OCI-LY7 (cell line): ENCODE data around the gene BEND3. TPM values are rescaled to one million over a fixed set of nuclear protein-coding genes. Genes with fewer than 3 reads are reported as not detected.

Source experiments
- BruUV-seq: library from RNA; stranded (reverse); fragments of 400-500 nt; replicated peaks from 2 replicates; lab custom pipeline; 2021; lab: Mats Ljungman, UMichigan
- CTCF ChIA-PET: fragments of 300-600 bp; sonication (Branson Sonifier 250); formaldehyde crosslinking; loops from one replicate; lab custom pipeline; 2022; ENCODE audit warnings: antibody characterized with exemption; ENCODE audit not compliant: unreplicated experiment; lab: Charles Lee
- POLR2A ChIA-PET: fragments of 300-600 bp; sonication (Branson Sonifier 250); formaldehyde crosslinking; loops from one replicate; lab custom pipeline; 2022; ENCODE audit warnings: antibody characterized with exemption; lab: Charles Lee
- DNase-seq: peaks from one replicate; pipeline ENCODE4 v3.0.0-alpha.2; 2015; ENCODE audit warnings: low spot score
- H2AFZ ChIP-seq: fragments of 200-600 bp; sonication (generic), shearing (Covaris generic); 2 replicates; pipeline ENCODE4 v1.6.1; 2014; ENCODE audit warnings: mild to moderate bottlenecking, antibody characterized with exemption, low read length, moderate library complexity
- H3K27ac ChIP-seq: fragments of 200-600 bp; sonication (generic); 2 replicates; pipeline ENCODE4 v1.5.1; 2014; ENCODE audit warnings: mixed run types, low read depth, mild to moderate bottlenecking, moderate library complexity, low read length, inconsistent platforms; ENCODE audit not compliant: poor library complexity, severe bottlenecking
- H3K36me3 ChIP-seq: fragments of 200-600 bp; sonication (generic); 2 replicates; pipeline ENCODE4 v1.6.1; 2014; ENCODE audit warnings: mild to moderate bottlenecking, antibody characterized with exemption, low read length, moderate library complexity, mixed read lengths; ENCODE audit not compliant: insufficient read depth
- H3K4me1 ChIP-seq: fragments of 200-600 bp; sonication (generic); 2 replicates; pipeline ENCODE4 v1.5.1; 2014; ENCODE audit warnings: mild to moderate bottlenecking, low read length; ENCODE audit not compliant: insufficient read depth, poor library complexity, severe bottlenecking
- H3K4me2 ChIP-seq: fragments of 200-600 bp; sonication (generic); 2 replicates; pipeline ENCODE4 v1.6.1; 2014; ENCODE audit warnings: mild to moderate bottlenecking, low read length
- H3K4me3 ChIP-seq: fragments of 200-600 bp; sonication (generic); 2 replicates; pipeline ENCODE4 v1.5.1; 2014; ENCODE audit warnings: mild to moderate bottlenecking, low read depth, low read length; ENCODE audit not compliant: poor library complexity, severe bottlenecking
- H3K79me2 ChIP-seq: fragments of 200-600 bp; sonication (generic); 2 replicates; pipeline ENCODE4 v1.6.1; 2016; ENCODE audit warnings: low read depth, mild to moderate bottlenecking, low read length, moderate library complexity, mixed read lengths; ENCODE audit not compliant: insufficient read depth
- H3K9me2 ChIP-seq: fragments of 200-600 bp; sonication (generic); 2 replicates; pipeline ENCODE4 v1.6.1; 2016; ENCODE audit warnings: mild to moderate bottlenecking, low read length, mixed read lengths; ENCODE audit not compliant: insufficient read depth
- H3K9me3 ChIP-seq: fragments of 200-600 bp; sonication (generic); 2 replicates; pipeline ENCODE4 v1.6.1; 2014; ENCODE audit warnings: mild to moderate bottlenecking, mixed run types, low read length, mixed read lengths
- H4K20me1 ChIP-seq: fragments of 200-600 bp; sonication (generic); 2 replicates; pipeline ENCODE4 v1.6.1; 2014; ENCODE audit warnings: mild to moderate bottlenecking, antibody characterized with exemption, low read length, moderate library complexity, mixed read lengths; ENCODE audit not compliant: insufficient read depth
- EZH2phosphoT487 ChIP-seq: fragments of 200-600 bp; sonication (generic); IDR thresholded peaks from 2 replicates; pipeline ENCODE4 v1.6.1; 2018; ENCODE audit warnings: low read depth, borderline replicate concordance, mild to moderate bottlenecking, mixed run types, antibody characterized with exemption, low read length, moderate library complexity, mixed read lengths
- intact Hi-C: fragments of 100-400 bp; cut with micrococcal nuclease; formaldehyde crosslinking; loops from one replicate; pipeline ENCODE4 v1.10.0; 2022; ENCODE audit not compliant: unreplicated experiment
- total RNA-seq, 2 experiments: library from RNA; depleted of rRNA in 1 of 2; stranded (reverse); fragments of >200 nt in 1 of 2; shearing (Covaris generic) in 1 of 2; gene quantifications; 2 replicates each; pipeline ENCODE4 v1.2.3, GENCODE V29; 2014 to 2022
- TF ChIP-seq, protein P1 (sequence below): fragments of 200-600 bp; sonication (generic); conservative IDR thresholded peaks from 2 replicates; pipeline ENCODE4 v1.5.1; 2014; ENCODE audit warnings: mild to moderate bottlenecking, antibody characterized with exemption, low read length, moderate library complexity, mixed read lengths

The BEND3 gene
- total RNA-seq, 2 experiments from 2014 or later: 11.7 to 14.3 TPM

DNA sequence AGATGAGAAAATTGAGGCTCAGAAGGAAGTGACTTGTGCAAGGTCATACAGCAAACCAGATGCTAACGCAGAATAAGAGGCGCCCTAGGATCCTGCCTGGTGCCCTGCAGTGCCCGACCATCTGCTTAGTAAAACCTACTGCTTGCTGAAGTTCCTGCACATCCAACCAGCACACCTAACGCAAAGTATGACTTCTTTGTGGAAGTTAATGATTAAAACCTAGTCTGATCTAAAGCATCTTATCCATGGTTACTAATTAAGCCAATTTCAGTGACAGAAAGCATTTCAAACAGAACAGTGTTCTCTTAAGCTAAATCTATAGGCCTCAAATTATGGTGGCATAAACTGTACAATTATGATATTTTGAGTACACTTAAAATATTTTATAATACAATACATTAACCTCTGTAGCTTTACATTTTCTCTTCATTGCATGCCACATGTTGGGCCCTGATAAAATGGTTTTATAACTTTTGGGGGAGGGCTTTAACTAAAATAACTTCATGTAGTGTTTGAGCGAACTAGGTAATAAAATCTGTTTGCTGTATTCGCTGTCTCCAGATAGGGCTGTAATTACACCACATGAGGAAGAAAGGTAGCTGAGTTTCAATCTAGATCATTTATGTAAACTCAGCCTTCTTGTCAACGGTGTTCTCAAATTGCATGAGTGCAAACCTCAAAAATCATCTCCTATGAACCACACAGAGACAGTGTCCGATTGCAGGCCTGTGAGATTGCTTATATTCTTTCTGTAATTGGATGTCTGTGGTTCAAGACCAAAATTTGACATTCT is 37.5 kb upstream of the BEND3 start:
- POLR2A ChIA-PET: interaction anchor here (0.6 to 1.2 kb wide), 4 partner anchors 10 to 396 kb away, joined by 3 to 4 read pairs (median 3); no protein-coding TSS in a partner anchor
- BruUV-seq: TSS peak; percentile 67

DNA sequence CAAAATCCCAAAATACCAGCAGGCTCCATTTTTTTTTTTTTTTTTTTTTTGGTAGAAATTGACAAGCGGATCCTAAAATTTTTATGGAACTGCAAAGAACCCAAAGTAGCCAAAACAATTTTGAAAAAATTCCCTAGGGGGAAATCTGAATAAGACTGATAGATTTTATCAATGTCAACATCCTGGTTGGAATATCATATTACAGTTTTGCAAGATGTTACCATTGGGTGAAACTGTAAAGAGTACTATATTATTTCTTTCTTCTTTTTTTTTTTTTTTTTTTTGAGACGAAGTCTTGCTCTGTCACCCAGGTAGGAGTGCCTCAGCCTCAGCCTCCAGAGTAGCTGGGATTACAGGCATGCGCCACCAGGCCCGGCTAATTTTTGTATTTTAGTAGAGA is 29.4 kb upstream of the BEND3 start:
- ChIA-PET CTCF (no interaction called here), POLR2A (no interaction called here)
- Histone ChIP-seq H3K9me3 (no peaks in the 10 kb centered on the region), H2AFZ (no peak overlapping the region), H3K36me3 (no peaks in the 10 kb centered on the region), H3K79me2 (no peaks in the 10 kb centered on the region), H4K20me1 (no peaks in the 10 kb centered on the region), H3K27ac (no peak overlapping the region), H3K4me1 (peaks cover 4% of the 10 kb centered on the region), H3K4me2 (no peak overlapping the region), H3K4me3 (no peak overlapping the region), H3K9me2 (no peaks in the 10 kb centered on the region)
- intact Hi-C loops: no loop called here
- DNase-seq: no peak
- BruUV-seq: no TSS peak
- TF ChIP-seq, protein P1, sequence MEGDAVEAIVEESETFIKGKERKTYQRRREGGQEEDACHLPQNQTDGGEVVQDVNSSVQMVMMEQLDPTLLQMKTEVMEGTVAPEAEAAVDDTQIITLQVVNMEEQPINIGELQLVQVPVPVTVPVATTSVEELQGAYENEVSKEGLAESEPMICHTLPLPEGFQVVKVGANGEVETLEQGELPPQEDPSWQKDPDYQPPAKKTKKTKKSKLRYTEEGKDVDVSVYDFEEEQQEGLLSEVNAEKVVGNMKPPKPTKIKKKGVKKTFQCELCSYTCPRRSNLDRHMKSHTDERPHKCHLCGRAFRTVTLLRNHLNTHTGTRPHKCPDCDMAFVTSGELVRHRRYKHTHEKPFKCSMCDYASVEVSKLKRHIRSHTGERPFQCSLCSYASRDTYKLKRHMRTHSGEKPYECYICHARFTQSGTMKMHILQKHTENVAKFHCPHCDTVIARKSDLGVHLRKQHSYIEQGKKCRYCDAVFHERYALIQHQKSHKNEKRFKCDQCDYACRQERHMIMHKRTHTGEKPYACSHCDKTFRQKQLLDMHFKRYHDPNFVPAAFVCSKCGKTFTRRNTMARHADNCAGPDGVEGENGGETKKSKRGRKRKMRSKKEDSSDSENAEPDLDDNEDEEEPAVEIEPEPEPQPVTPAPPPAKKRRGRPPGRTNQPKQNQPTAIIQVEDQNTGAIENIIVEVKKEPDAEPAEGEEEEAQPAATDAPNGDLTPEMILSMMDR: no peak
- no peak for TF ChIP-seq EZH2phosphoT487

More for the DNA sequence above, 37.5 kb upstream of the BEND3 start:
- Histone ChIP-seq H2AFZ (no peak overlapping the region), H3K4me3 (no peak overlapping the region), H4K20me1 (no peaks in the 10 kb centered on the region), H3K79me2 (no peaks in the 10 kb centered on the region), H3K4me2 (no peak overlapping the region), H3K4me1 (peaks cover 10% of the 10 kb centered on the region), H3K9me2 (no peaks in the 10 kb centered on the region), H3K36me3 (no peaks in the 10 kb centered on the region), H3K9me3 (no peaks in the 10 kb centered on the region), H3K27ac (no peak overlapping the region)
- CTCF ChIA-PET: no interaction called here
- intact Hi-C loops: no loop called here
- no peak for DNase-seq
- TF ChIP-seq, protein P1: no peak
- TF ChIP-seq EZH2phosphoT487: no peak

DNA sequence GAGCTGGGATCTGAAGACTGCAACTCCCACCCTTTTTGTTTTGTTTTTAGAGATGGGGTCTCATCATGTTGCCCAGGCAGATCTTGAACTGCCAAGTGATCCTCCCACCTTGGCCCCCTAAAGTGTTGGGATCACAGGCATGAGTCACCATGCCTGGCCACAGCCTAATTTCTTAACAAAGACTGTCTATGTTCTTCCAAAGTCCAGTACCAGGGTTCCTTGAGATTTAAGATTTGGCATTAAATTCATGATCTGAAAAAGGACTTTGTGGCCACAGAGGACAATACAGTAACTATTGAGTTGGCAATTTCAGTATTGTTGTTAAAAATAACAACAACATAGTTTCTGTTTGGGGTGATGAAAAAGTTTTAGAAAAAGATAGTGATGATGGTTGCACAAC is 28.7 kb upstream of the BEND3 start:
- Histone ChIP-seq H3K4me2 (no peak overlapping the region), H3K9me3 (no peaks in the 10 kb centered on the region), H3K36me3 (no peaks in the 10 kb centered on the region), H3K4me1 (peaks cover 4% of the 10 kb centered on the region), H3K9me2 (no peaks in the 10 kb centered on the region), H4K20me1 (no peaks in the 10 kb centered on the region), H3K79me2 (no peaks in the 10 kb centered on the region), H3K27ac (no peak overlapping the region), H2AFZ (no peak overlapping the region), H3K4me3 (no peak overlapping the region)
- TF ChIP-seq EZH2phosphoT487: no peak
- TF ChIP-seq, protein P1: no peak
- CTCF ChIA-PET: no interaction called here
- DNase-seq: no peak
- no TSS peak for BruUV-seq
- POLR2A ChIA-PET: no interaction called here
- intact Hi-C loops: no loop called here
